HL-60 (cell line): Measurements from ENCODE around the gene NCAPG2.
"Not testable (repeated sequence)": the region's sequence is repeated elsewhere in the genome, so short reads cannot be mapped to it uniquely, and the experiment has no call there.

Source experiments
- GABPA ChIP-seq: IDR thresholded peaks from 2 replicates; pipeline ENCODE4 v1.6.1; 2012; ENCODE audit warnings: low read depth
- POLR2AphosphoS5 ChIP-seq: IDR thresholded peaks from 2 replicates; pipeline ENCODE4 v1.6.1; 2012; ENCODE audit warnings: low read depth
- SPI1 ChIP-seq: IDR thresholded peaks from 2 replicates; pipeline ENCODE4 v1.6.1; 2012; ENCODE audit warnings: low read depth, mild to moderate bottlenecking, borderline replicate concordance
- TF ChIP-seq, protein P1 (sequence below): IDR thresholded peaks from one replicate; pipeline ENCODE4 v1.5.1; 2011; ENCODE audit warnings: low read length, control low read depth, inconsistent platforms; ENCODE audit not compliant: insufficient read depth
- TF ChIP-seq, protein P2 (sequence below): IDR thresholded peaks from 2 replicates; pipeline ENCODE4 v1.6.1; 2012; ENCODE audit warnings: low read depth; ENCODE audit not compliant: insufficient replicate concordance

DNA sequence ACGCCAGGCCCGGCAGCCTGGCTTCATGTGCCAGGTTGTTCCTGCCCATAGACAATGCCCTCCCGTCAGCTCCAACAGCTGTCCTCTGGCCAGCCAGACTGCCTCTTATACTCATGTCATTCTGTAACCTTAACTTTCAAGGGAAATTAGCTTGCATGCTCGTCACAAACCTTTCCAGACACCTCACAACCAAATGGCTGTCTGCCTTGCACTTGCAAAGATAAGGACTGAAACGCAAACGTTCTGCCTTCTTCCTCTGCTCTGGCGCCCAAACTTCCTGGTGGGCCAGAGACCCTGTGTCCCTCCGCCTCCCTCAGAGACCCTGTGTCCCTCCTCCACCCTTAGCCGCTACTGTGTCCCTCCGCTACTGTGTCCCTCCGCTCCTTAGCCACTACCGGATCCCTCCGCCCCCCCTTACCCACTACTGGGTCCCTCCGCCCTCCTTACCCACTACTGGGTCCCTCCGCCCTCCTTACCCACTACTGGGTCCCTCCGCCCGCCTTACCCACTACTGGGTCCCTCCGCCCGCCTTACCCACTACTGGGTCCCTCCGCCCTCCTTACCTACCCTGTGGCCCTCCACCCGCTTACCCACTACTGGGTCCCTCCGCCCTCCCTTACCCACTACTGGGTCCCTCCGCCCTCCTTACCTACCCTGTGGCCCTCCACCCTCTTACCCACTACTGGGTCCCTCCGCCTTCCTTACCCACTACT lies 37.5 kb downstream of the NCAPG2 start:
- TF ChIP-seq SPI1, POLR2AphosphoS5, GABPA: not testable (repeated sequence)
- TF ChIP-seq, protein P1, sequence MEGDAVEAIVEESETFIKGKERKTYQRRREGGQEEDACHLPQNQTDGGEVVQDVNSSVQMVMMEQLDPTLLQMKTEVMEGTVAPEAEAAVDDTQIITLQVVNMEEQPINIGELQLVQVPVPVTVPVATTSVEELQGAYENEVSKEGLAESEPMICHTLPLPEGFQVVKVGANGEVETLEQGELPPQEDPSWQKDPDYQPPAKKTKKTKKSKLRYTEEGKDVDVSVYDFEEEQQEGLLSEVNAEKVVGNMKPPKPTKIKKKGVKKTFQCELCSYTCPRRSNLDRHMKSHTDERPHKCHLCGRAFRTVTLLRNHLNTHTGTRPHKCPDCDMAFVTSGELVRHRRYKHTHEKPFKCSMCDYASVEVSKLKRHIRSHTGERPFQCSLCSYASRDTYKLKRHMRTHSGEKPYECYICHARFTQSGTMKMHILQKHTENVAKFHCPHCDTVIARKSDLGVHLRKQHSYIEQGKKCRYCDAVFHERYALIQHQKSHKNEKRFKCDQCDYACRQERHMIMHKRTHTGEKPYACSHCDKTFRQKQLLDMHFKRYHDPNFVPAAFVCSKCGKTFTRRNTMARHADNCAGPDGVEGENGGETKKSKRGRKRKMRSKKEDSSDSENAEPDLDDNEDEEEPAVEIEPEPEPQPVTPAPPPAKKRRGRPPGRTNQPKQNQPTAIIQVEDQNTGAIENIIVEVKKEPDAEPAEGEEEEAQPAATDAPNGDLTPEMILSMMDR, result not testable (repeated sequence)
- TF ChIP-seq, protein P2, sequence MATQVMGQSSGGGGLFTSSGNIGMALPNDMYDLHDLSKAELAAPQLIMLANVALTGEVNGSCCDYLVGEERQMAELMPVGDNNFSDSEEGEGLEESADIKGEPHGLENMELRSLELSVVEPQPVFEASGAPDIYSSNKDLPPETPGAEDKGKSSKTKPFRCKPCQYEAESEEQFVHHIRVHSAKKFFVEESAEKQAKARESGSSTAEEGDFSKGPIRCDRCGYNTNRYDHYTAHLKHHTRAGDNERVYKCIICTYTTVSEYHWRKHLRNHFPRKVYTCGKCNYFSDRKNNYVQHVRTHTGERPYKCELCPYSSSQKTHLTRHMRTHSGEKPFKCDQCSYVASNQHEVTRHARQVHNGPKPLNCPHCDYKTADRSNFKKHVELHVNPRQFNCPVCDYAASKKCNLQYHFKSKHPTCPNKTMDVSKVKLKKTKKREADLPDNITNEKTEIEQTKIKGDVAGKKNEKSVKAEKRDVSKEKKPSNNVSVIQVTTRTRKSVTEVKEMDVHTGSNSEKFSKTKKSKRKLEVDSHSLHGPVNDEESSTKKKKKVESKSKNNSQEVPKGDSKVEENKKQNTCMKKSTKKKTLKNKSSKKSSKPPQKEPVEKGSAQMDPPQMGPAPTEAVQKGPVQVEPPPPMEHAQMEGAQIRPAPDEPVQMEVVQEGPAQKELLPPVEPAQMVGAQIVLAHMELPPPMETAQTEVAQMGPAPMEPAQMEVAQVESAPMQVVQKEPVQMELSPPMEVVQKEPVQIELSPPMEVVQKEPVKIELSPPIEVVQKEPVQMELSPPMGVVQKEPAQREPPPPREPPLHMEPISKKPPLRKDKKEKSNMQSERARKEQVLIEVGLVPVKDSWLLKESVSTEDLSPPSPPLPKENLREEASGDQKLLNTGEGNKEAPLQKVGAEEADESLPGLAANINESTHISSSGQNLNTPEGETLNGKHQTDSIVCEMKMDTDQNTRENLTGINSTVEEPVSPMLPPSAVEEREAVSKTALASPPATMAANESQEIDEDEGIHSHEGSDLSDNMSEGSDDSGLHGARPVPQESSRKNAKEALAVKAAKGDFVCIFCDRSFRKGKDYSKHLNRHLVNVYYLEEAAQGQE, result not testable (repeated sequence)
